HepG2 (cell line): Measurements from ENCODE around the gene PC. TPM values are rescaled to one million over a fixed set of nuclear protein-coding genes. Genes with fewer than 3 reads are reported as not detected.

Experiments used
- ARNT2 ChIP-seq: sonication (generic); formaldehyde crosslinking; IDR thresholded peaks from 2 replicates; pipeline ENCODE4 v1.8.0; 2022; ENCODE audit warnings: mild to moderate bottlenecking, low read depth, missing genetic modification reagents, moderate library complexity
- ARNTL ChIP-seq: sonication (generic); formaldehyde crosslinking; IDR thresholded peaks from 2 replicates; pipeline ENCODE4 v1.4.0; 2020; ENCODE audit warnings: mild to moderate bottlenecking, missing genetic modification reagents
- ATF6 ChIP-seq: sonication (generic); formaldehyde crosslinking; conservative IDR thresholded peaks from 2 replicates; pipeline ENCODE4 v1.4.0; 2020; ENCODE audit warnings: missing genetic modification reagents
- ELF4 ChIP-seq: sonication (generic); formaldehyde crosslinking; IDR thresholded peaks from 2 replicates; pipeline ENCODE4 v1.5.0; 2020; ENCODE audit warnings: missing genetic modification reagents, mild to moderate bottlenecking, moderate library complexity, borderline replicate concordance
- PLSCR1 ChIP-seq: sonication (generic); formaldehyde crosslinking; IDR thresholded peaks from 2 replicates; pipeline ENCODE4 v1.5.0; 2020; ENCODE audit warnings: missing genetic modification reagents, mild to moderate bottlenecking, borderline replicate concordance
- SP2 ChIP-seq: sonication (generic); formaldehyde crosslinking; IDR thresholded peaks from 2 replicates; pipeline ENCODE4 v1.5.1; 2020; ENCODE audit warnings: mild to moderate bottlenecking, missing genetic modification reagents
- ZBTB1 ChIP-seq: sonication (generic); formaldehyde crosslinking; IDR thresholded peaks from 2 replicates; pipeline ENCODE4 v1.4.0; 2020; ENCODE audit warnings: missing genetic modification reagents, borderline replicate concordance
- ZGPAT ChIP-seq: IDR thresholded peaks from 2 replicates; pipeline ENCODE4 v1.6.1; 2016; ENCODE audit warnings: mild to moderate bottlenecking
- ZNF207 ChIP-seq: fragments of 450-650 bp; IDR thresholded peaks from 2 replicates; pipeline ENCODE4 v1.6.1; 2016; ENCODE audit warnings: antibody characterized with exemption, borderline replicate concordance
- ZNF687 ChIP-seq: sonication (generic); formaldehyde crosslinking; IDR thresholded peaks from 2 replicates; pipeline ENCODE4 v1.5.1; 2020; ENCODE audit warnings: mild to moderate bottlenecking, missing genetic modification reagents, moderate library complexity
- polyA plus RNA-seq, 8 experiments: library from polyadenylated mRNA; depleted of rRNA in 3 of 8; stranded (reverse) in 7 of 8; unstranded in 1 of 8; fragments of >200 nt; fragmentation: Illumina TruSeq in 4 of 8; extraction: Trizol in 4 of 8; gene quantifications; 2 replicates each; pipeline versions ENCODE4 v1.2.1 to v1.2.3, GENCODE V29; 2011 to 2016; ENCODE audit warnings: low read depth in 4 of 8, missing spikeins in 1 of 8, mixed read lengths in 1 of 8; ENCODE audit not compliant: insufficient read depth in 1 of 8
- total RNA-seq, 5 experiments: library from RNA; depleted of rRNA; stranded (reverse); fragments of >200 nt; fragmentation: Illumina TruSeq; extraction: Trizol; gene quantifications; 2 replicates each; pipeline ENCODE4 v1.2.3, GENCODE V29; 2016; ENCODE audit warnings: low read depth in 1 of 5
- TF ChIP-seq, protein P1 (sequence below): sonication (generic); formaldehyde crosslinking; IDR thresholded peaks from 2 replicates; pipeline ENCODE4 v1.4.0; 2020; ENCODE audit warnings: low read depth, mild to moderate bottlenecking, missing genetic modification reagents
- TF ChIP-seq, protein P2 (sequence below): sonication (generic); formaldehyde crosslinking; IDR thresholded peaks from 2 replicates; pipeline ENCODE4 v1.8.0; 2022; ENCODE audit warnings: missing genetic modification reagents, mild to moderate bottlenecking, moderate library complexity, borderline replicate concordance
- TF ChIP-seq, protein P3 (sequence below): sonication (generic); formaldehyde crosslinking; IDR thresholded peaks from 2 replicates; pipeline ENCODE4 v1.5.0; 2020; ENCODE audit warnings: mild to moderate bottlenecking, missing genetic modification reagents, moderate library complexity

PC gene
- total and polyA plus RNA-seq, 2 of the 13 experiments (the other 11 are each of a cell fraction or from before 2014, with no cell fraction given), result 29.0 to 39.0 TPM

DNA sequence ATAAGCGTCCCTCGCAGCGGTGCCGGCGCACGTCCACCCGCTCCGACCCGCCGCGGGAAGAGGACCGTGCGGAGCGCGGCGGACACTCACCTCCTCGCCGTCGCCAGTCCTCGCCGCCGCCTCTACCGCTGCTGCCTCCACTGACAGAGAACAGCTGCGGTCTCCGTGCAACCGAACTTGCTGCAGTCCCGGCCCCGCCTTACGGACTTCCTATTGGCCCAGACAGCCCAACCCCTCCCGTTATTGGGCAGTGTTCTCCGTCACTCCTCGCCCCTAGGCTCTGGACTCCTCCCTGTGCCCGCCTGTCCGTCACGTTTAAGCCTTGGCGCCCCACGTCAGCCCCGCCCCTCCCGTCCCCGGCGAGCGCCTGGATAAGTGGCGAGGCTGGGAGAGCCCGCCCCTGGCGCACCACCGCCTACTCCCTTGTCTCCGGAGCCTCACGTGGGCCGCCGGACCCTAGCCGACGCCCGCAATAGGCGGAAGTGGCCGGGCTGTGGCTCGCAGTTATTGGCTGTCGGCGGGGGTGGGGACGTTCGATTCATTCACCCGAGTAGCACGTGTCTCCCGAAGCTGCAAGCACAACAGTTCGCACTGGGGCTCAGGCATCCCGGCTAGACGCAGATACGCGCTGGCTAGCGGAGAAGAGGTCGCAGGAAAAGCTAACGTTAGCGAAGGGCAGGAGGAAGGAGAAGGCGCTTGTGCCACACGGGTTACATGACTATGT lies at the start of gene PC (continued):
- TF ChIP-seq ZBTB1 (no peak), ZNF207 (no peak), ARNTL (CRISPR knock-in tag) (peak; percentile 99), PLSCR1 (CRISPR knock-in tag) (no peak), ATF6 (CRISPR knock-in tag) (no peak), ZGPAT (CRISPR knock-in tag) (peak; percentile 96), ZNF687 (CRISPR knock-in tag) (peak; percentile 100), ELF4 (CRISPR knock-in tag) (peak; percentile 97; the same call in 1 of the 2 replicates), ARNT2 (CRISPR knock-in tag) (peak; percentile 98), SP2 (CRISPR knock-in tag) (peak; percentile 100)
- TF ChIP-seq, protein P1, sequence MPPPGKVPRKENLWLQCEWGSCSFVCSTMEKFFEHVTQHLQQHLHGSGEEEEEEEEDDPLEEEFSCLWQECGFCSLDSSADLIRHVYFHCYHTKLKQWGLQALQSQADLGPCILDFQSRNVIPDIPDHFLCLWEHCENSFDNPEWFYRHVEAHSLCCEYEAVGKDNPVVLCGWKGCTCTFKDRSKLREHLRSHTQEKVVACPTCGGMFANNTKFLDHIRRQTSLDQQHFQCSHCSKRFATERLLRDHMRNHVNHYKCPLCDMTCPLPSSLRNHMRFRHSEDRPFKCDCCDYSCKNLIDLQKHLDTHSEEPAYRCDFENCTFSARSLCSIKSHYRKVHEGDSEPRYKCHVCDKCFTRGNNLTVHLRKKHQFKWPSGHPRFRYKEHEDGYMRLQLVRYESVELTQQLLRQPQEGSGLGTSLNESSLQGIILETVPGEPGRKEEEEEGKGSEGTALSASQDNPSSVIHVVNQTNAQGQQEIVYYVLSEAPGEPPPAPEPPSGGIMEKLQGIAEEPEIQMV (CRISPR knock-in tag), result peak; percentile 48; the same call in 1 of the 2 replicates
- TF ChIP-seq, protein P2, sequence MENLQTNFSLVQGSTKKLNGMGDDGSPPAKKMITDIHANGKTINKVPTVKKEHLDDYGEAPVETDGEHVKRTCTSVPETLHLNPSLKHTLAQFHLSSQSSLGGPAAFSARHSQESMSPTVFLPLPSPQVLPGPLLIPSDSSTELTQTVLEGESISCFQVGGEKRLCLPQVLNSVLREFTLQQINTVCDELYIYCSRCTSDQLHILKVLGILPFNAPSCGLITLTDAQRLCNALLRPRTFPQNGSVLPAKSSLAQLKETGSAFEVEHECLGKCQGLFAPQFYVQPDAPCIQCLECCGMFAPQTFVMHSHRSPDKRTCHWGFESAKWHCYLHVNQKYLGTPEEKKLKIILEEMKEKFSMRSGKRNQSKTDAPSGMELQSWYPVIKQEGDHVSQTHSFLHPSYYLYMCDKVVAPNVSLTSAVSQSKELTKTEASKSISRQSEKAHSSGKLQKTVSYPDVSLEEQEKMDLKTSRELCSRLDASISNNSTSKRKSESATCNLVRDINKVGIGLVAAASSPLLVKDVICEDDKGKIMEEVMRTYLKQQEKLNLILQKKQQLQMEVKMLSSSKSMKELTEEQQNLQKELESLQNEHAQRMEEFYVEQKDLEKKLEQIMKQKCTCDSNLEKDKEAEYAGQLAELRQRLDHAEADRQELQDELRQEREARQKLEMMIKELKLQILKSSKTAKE (CRISPR knock-in tag), result peak; percentile 42; the same call in 1 of the 2 replicates
- TF ChIP-seq, protein P3, sequence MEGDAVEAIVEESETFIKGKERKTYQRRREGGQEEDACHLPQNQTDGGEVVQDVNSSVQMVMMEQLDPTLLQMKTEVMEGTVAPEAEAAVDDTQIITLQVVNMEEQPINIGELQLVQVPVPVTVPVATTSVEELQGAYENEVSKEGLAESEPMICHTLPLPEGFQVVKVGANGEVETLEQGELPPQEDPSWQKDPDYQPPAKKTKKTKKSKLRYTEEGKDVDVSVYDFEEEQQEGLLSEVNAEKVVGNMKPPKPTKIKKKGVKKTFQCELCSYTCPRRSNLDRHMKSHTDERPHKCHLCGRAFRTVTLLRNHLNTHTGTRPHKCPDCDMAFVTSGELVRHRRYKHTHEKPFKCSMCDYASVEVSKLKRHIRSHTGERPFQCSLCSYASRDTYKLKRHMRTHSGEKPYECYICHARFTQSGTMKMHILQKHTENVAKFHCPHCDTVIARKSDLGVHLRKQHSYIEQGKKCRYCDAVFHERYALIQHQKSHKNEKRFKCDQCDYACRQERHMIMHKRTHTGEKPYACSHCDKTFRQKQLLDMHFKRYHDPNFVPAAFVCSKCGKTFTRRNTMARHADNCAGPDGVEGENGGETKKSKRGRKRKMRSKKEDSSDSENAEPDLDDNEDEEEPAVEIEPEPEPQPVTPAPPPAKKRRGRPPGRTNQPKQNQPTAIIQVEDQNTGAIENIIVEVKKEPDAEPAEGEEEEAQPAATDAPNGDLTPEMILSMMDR (CRISPR knock-in tag), result peak; percentile 4; the same call in 1 of the 2 replicates
